ENCODE measurements around the gene KBTBD8.

The KBTBD8 gene

DNA sequence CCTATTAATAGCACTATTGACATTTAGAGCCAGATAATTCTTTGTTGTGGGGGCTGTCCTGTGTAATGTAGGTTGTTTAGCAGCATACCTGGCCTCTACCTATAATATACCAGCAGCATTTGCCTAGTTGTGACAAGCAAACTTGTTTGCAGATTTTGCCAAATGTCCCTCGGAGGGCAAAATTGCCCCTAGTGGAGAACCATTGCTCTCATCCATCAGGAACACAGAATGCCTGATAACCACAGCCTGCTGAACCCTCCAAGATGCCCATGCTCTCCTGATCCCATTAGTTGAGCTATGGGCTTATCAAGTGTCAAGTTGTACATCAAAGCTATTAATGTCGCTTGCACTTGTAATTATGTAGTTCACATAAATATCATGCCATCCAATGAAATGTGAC, 15.0 kb upstream of the KBTBD8 start:
- H3K36me3 ChIP-seq (ENCODE audit: control insufficient read depth, insufficient read depth, low read length) = no peaks in the 10 kb centered on the region

GRCh38 chr3:66985336-66985920, 12.7 kb upstream of the KBTBD8 start:
- Histone ChIP-seq H3K27me3 (ENCODE audit: control insufficient read depth, insufficient read depth, low read length) (no peaks in the 10 kb centered on the region), H3K36me3 (ENCODE audit: control insufficient read depth, insufficient read depth, low read length) (no peaks in the 10 kb centered on the region), H3K9ac (ENCODE audit: low read length) (no peak overlapping the region), H3K27ac (ENCODE audit: low read depth, low read length) (no peak overlapping the region), H3K4me1 (ENCODE audit: control insufficient read depth, insufficient read depth, low read length) (no peaks in the 10 kb centered on the region), H3K4me3 (ENCODE audit: low read length) (no peak overlapping the region)

More for the DNA sequence above, 15.0 kb upstream of the KBTBD8 start:
- H3K4me1 ChIP-seq (ENCODE audit: control insufficient read depth, insufficient read depth, low read length) = no peaks in the 10 kb centered on the region
- H3K9ac ChIP-seq (ENCODE audit: low read length) = no peak overlapping the region
- H3K4me3 ChIP-seq (ENCODE audit: low read length) = no peak overlapping the region
- no peaks in the 10 kb centered on the region for H3K27me3 ChIP-seq (ENCODE audit: control insufficient read depth, insufficient read depth, low read length)
- no peak overlapping the region for H3K27ac ChIP-seq (ENCODE audit: low read depth, low read length)

DNA sequence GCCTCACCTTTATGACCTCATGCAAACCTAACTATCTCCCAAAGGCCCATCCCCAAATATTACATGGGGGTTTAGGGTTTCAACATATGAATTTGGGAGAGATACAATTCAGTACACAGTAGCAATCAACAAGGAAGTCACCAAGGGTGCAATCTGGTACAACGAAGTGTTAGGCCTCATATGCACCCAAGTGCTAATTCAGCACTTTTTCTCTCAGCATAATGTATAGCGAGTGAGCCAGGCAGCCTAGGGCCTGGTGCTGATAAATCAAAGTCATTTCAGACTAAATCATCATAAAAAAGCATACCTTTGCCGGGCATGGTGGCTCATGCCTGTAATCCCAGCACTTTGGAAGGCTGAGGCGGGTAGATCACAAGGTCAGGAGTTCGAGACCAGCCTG, 11.7 kb upstream of the KBTBD8 start:
- H3K9ac ChIP-seq (ENCODE audit: low read length) = no peak overlapping the region
- no peaks in the 10 kb centered on the region for H3K36me3 ChIP-seq (ENCODE audit: control insufficient read depth, insufficient read depth, low read length)
- H3K27me3 ChIP-seq (ENCODE audit: control insufficient read depth, insufficient read depth, low read length) = no peaks in the 10 kb centered on the region
- H3K27ac ChIP-seq (ENCODE audit: low read depth, low read length) = no peak overlapping the region
- H3K4me1 ChIP-seq (ENCODE audit: control insufficient read depth, insufficient read depth, low read length) = no peaks in the 10 kb centered on the region
- H3K4me3 ChIP-seq (ENCODE audit: low read length) = no peak overlapping the region

- Histone ChIP-seq H3K27me3 (ENCODE audit: control insufficient read depth, insufficient read depth, low read length) (no peaks in the 10 kb centered on the region), H3K9ac (ENCODE audit: low read length) (no peak overlapping the region), H3K36me3 (ENCODE audit: control insufficient read depth, insufficient read depth, low read length) (no peaks in the 10 kb centered on the region), H3K27ac (ENCODE audit: low read depth, low read length) (no peak overlapping the region), H3K4me3 (ENCODE audit: low read length) (no peak overlapping the region), H3K4me1 (ENCODE audit: control insufficient read depth, insufficient read depth, low read length) (no peaks in the 10 kb centered on the region)
Observed at GRCh38 chr3:66989241-66989640, 8.9 kb upstream of the KBTBD8 start.

DNA sequence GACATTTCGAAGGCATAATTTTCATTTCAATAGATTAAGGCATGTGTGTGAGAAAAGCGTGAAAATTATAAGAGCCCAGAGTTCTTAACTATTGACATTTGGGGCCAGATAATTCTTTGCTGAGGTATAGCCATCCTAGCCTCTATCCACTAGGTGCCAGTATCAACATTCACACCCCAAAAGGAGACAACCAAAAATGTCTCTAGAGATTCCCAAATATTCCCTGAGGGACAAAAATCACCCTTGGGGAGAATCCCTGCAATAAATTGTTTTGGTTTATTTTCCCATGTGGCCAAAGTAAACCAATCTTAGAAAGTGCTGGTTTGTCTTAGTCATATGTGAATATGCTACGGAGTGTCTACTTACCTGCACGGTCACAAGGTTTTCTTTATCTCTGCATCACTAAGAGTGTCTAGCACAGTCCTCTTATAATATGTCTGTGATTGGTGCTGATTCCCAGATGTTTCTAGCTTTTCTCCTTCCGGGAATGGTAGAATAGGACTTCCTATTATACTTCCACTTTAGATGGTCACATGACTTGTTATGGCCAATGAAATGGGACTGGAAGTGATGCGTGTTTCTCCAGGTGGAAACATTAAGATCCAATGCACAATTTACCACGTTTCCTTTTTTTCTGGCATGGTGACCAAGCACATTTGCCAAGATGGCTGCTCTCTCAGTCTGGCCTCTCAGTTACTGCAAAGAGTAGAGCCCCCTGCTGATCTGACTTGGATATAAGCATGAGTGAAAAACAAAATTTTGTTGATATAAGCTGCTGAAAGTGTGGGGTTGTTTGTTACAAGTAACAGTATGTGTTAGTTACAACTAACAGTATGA, 8.0 kb upstream of the KBTBD8 start:
- H3K27ac ChIP-seq (ENCODE audit: low read depth, low read length) = no peak overlapping the region
- no peak overlapping the region for H3K4me3 ChIP-seq (ENCODE audit: low read length)
- no peak overlapping the region for H3K9ac ChIP-seq (ENCODE audit: low read length)
- H3K27me3 ChIP-seq (ENCODE audit: control insufficient read depth, insufficient read depth, low read length) = no peaks in the 10 kb centered on the region
- no peaks in the 10 kb centered on the region for H3K4me1 ChIP-seq (ENCODE audit: control insufficient read depth, insufficient read depth, low read length)
- no peaks in the 10 kb centered on the region for H3K36me3 ChIP-seq (ENCODE audit: control insufficient read depth, insufficient read depth, low read length)

- H3K27me3 ChIP-seq (ENCODE audit: control insufficient read depth, insufficient read depth, low read length) = no peaks in the 10 kb centered on the region
- H3K4me3 ChIP-seq (ENCODE audit: low read length) = no peak overlapping the region
- no peaks in the 10 kb centered on the region for H3K36me3 ChIP-seq (ENCODE audit: control insufficient read depth, insufficient read depth, low read length)
- no peak overlapping the region for H3K27ac ChIP-seq (ENCODE audit: low read depth, low read length)
- no peaks in the 10 kb centered on the region for H3K4me1 ChIP-seq (ENCODE audit: control insufficient read depth, insufficient read depth, low read length)
- no peak overlapping the region for H3K9ac ChIP-seq (ENCODE audit: low read length)
Observed at GRCh38 chr3:66991459-66991858, 6.6 kb upstream of the KBTBD8 start.

GRCh38 chr3:66993082-66993481, 5.0 kb upstream of the KBTBD8 start:
- Histone ChIP-seq H3K4me1 (ENCODE audit: control insufficient read depth, insufficient read depth, low read length) (no peaks in the 10 kb centered on the region), H3K27ac (ENCODE audit: low read depth, low read length) (no peak overlapping the region), H3K27me3 (ENCODE audit: control insufficient read depth, insufficient read depth, low read length) (no peaks in the 10 kb centered on the region), H3K4me3 (ENCODE audit: low read length) (no peak overlapping the region), H3K9ac (ENCODE audit: low read length) (no peak overlapping the region), H3K36me3 (ENCODE audit: control insufficient read depth, insufficient read depth, low read length) (no peaks in the 10 kb centered on the region)

DNA sequence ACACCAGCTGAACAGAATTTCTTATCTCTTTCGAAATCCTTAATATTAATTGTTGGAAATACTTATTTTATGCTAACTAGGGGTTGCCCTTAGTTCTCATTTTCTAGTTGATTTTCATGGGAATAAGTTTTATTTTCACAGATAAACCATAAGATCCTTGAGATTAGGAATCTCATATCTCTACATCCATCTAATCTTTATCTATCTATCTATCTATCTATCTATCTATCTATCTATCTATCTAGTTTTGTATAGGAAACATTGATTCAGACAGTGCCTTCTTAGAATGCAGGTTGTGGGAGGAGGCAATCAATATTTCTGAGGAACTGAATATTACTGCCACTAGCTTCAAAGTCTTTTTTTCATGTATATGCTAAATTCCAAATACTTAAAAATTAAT, 3.5 kb upstream of the KBTBD8 start:
- H3K9ac ChIP-seq (ENCODE audit: low read length) = no peak overlapping the region
- H3K27ac ChIP-seq (ENCODE audit: low read depth, low read length) = no peak overlapping the region
- peaks cover 5% of the 10 kb centered on the region for H3K4me1 ChIP-seq (ENCODE audit: control insufficient read depth, insufficient read depth, low read length)
- no peaks in the 10 kb centered on the region for H3K36me3 ChIP-seq (ENCODE audit: control insufficient read depth, insufficient read depth, low read length)
- no peak overlapping the region for H3K4me3 ChIP-seq (ENCODE audit: low read length)
- H3K27me3 ChIP-seq (ENCODE audit: control insufficient read depth, insufficient read depth, low read length) = no peaks in the 10 kb centered on the region

DNA sequence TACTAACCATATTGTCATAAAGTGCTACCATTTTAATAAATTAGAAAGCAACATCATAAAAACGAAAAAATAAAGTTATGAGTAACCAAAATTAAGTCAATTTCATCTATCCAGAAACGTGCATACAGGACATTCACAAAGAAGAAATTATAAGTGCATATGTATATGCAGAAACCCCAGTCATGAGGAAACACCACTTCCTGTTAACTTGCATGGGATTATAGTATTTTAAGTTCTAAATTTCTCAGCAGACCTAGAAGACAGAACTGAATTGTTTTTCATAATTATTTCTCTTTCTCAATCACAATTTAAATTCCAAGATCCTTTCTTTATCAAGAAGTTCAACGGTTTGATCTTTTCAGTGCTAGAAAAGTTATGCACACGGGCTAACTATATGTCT, 1.4 kb upstream of the KBTBD8 start:
- no peaks in the 10 kb centered on the region for H3K27me3 ChIP-seq (ENCODE audit: control insufficient read depth, insufficient read depth, low read length)
- H3K9ac ChIP-seq (ENCODE audit: low read length) = no peak overlapping the region
- no peaks in the 10 kb centered on the region for H3K36me3 ChIP-seq (ENCODE audit: control insufficient read depth, insufficient read depth, low read length)
- peaks cover 5% of the 10 kb centered on the region for H3K4me1 ChIP-seq (ENCODE audit: control insufficient read depth, insufficient read depth, low read length)
- no peak overlapping the region for H3K27ac ChIP-seq (ENCODE audit: low read depth, low read length)
- no peak overlapping the region for H3K4me3 ChIP-seq (ENCODE audit: low read length)

DNA sequence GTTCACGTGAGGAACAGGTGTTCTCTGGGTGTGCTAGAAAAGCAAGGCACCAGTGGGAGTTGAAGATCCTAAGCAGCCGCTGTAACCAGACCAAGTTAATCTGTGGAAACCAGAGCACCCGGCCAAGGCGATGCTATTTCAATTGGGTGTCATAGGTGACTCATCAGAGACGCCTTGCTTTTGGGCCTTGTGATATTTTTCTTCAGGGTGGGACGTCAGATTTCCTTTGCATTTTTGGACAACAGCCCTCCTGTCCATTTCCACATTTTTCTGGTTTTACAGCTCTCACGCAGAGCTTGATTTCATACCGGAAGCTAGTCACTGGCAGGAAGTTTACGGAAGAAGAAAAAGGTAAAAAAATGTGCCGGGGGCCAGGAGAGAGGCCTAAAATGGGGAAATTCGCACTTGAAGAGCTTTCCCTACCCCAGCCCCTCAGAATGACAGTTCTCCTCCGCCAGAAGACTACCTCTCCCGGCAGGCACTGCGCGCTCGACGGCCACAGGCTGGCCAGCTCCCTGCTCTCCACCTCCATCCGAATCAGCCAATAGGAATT, 471 bp upstream of the KBTBD8 start:
- no peak overlapping the region for H3K9ac ChIP-seq (ENCODE audit: low read length)
- H3K4me3 ChIP-seq (ENCODE audit: low read length) = peak overlapping the region; percentile 65
- no peak overlapping the region for H3K27ac ChIP-seq (ENCODE audit: low read depth, low read length)
- peaks cover 5% of the 10 kb centered on the region for H3K4me1 ChIP-seq (ENCODE audit: control insufficient read depth, insufficient read depth, low read length)
- no peaks in the 10 kb centered on the region for H3K27me3 ChIP-seq (ENCODE audit: control insufficient read depth, insufficient read depth, low read length)
- H3K36me3 ChIP-seq (ENCODE audit: control insufficient read depth, insufficient read depth, low read length) = no peaks in the 10 kb centered on the region

- peaks cover 5% of the 10 kb centered on the region for H3K4me1 ChIP-seq (ENCODE audit: control insufficient read depth, insufficient read depth, low read length)
- peaks cover 4% of the 10 kb centered on the region for H3K36me3 ChIP-seq (ENCODE audit: control insufficient read depth, insufficient read depth, low read length)
- H3K4me3 ChIP-seq (ENCODE audit: low read length) = peak overlapping the region; percentile 87
- H3K27ac ChIP-seq (ENCODE audit: low read depth, low read length) = peak overlapping the region; percentile 8
- no peaks in the 10 kb centered on the region for H3K27me3 ChIP-seq (ENCODE audit: control insufficient read depth, insufficient read depth, low read length)
- H3K9ac ChIP-seq (ENCODE audit: low read length) = peak overlapping the region; percentile 2
Observed at GRCh38 chr3:66998904-66999235, 763 bp downstream of the KBTBD8 start.

DNA sequence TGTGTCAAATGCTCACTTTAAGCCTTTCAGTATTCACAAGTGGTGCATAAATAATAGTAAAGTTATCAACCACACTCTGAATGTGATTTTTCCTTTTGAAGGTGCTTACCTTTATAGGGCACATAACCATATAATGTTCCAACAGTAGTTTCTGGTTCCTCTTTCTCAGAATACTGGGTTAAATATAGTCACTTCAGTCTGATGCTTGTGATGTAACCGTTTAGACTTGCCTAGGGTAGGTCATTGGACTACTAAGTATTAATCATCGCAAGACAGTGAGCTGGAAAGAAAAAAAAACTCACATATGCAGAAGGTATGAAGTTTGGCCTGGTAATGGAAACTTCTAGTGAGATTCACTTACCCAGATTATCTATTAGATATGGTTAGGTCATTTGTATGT, 1.9 kb downstream of the KBTBD8 start:
- no peak overlapping the region for H3K9ac ChIP-seq (ENCODE audit: low read length)
- no peak overlapping the region for H3K4me3 ChIP-seq (ENCODE audit: low read length)
- H3K27ac ChIP-seq (ENCODE audit: low read depth, low read length) = no peak overlapping the region
- H3K4me1 ChIP-seq (ENCODE audit: control insufficient read depth, insufficient read depth, low read length) = peaks cover 5% of the 10 kb centered on the region
- H3K36me3 ChIP-seq (ENCODE audit: control insufficient read depth, insufficient read depth, low read length) = peaks cover 4% of the 10 kb centered on the region
- no peaks in the 10 kb centered on the region for H3K27me3 ChIP-seq (ENCODE audit: control insufficient read depth, insufficient read depth, low read length)
